ENCODE measurements around the gene PRPF38B.

The PRPF38B gene

DNA sequence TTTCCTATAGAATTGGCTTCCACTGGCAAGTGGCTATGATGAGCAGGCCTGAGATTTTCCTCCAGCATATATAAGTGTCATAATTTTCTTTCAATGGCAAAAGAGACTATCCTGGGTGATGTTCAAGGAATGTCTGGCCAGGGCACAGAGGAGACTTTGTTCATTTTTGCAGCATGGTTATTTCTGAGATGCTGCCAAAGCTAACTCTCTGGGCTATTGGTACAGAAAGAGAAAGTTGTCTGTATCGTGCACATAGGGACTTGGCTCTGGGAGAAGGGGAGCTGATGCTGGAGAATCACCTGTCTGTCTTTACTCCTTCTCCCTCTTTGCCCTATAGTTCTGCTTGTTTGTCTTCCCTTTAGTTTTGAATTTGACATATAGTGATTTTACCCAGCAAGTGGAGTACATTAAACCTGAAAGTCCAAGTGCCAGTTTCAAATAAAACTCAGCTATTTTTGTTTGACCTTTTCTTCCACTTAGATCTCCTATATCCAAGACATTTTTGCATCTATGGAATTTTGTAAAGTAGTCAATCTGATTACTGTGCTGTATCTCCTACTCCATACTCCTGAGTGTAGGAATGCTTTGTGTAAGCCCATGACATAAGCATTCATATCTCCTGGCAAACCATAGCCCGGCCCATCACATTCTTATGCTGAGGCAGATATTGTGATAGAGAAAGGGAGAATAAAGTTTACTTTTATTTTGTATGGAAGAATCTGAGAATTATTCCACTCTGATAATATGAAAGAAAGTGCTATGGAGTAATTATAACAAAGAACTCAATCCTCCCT is 24.5 kb downstream of the PRPF38B start:
- H3K4me3 ChIP-seq (ENCODE audit: low read length), result no peak overlapping the region
- no peak for DNase-seq
- H3F3A ChIP-seq (ENCODE audit: insufficient read depth, low read length), result no peaks in the 10 kb centered on the region
- no peaks in the 10 kb centered on the region for H3K27me3 ChIP-seq (replicated peaks; ENCODE audit: insufficient read depth, low read length)
- no peak overlapping the region for H3K4me2 ChIP-seq (ENCODE audit: low read depth, low read length)
- H3K36me3 ChIP-seq (replicated peaks; ENCODE audit: insufficient read depth, low read length), result no peaks in the 10 kb centered on the region
- H3K9me2 ChIP-seq (replicated peaks; ENCODE audit: insufficient read depth, low read length), result no peaks in the 10 kb centered on the region
- H3K9ac ChIP-seq (ENCODE audit: low read length), result no peak overlapping the region
- H3K4me1 ChIP-seq (ENCODE audit: low read length), result peaks cover 9% of the 10 kb centered on the region; the same call in 1 of the 2 replicates
- no peaks in the 10 kb centered on the region for H3K79me2 ChIP-seq (ENCODE audit: low read length)
- no peak overlapping the region for H2AFZ ChIP-seq (ENCODE audit: low read length)
- no peaks in the 10 kb centered on the region for H4K20me1 ChIP-seq (ENCODE audit: insufficient read depth, low read length)
- no peak for TF ChIP-seq EZH2phosphoT487 (IDR thresholded peaks at IDR 0.05; ENCODE audit: low read length)
- TF ChIP-seq, protein P1, sequence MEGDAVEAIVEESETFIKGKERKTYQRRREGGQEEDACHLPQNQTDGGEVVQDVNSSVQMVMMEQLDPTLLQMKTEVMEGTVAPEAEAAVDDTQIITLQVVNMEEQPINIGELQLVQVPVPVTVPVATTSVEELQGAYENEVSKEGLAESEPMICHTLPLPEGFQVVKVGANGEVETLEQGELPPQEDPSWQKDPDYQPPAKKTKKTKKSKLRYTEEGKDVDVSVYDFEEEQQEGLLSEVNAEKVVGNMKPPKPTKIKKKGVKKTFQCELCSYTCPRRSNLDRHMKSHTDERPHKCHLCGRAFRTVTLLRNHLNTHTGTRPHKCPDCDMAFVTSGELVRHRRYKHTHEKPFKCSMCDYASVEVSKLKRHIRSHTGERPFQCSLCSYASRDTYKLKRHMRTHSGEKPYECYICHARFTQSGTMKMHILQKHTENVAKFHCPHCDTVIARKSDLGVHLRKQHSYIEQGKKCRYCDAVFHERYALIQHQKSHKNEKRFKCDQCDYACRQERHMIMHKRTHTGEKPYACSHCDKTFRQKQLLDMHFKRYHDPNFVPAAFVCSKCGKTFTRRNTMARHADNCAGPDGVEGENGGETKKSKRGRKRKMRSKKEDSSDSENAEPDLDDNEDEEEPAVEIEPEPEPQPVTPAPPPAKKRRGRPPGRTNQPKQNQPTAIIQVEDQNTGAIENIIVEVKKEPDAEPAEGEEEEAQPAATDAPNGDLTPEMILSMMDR (IDR thresholded peaks at IDR 0.05; ENCODE audit: low read length), result no peak
- TF ChIP-seq EZH2 (optimal IDR thresholded peaks at IDR 0.05; ENCODE audit: low read depth, low read length), result no peak
- no peaks in the 10 kb centered on the region for H3K9me3 ChIP-seq (replicated peaks; ENCODE audit: insufficient read depth, low read length)
- no peak overlapping the region for H3K27ac ChIP-seq (ENCODE audit: low read length)

DNA sequence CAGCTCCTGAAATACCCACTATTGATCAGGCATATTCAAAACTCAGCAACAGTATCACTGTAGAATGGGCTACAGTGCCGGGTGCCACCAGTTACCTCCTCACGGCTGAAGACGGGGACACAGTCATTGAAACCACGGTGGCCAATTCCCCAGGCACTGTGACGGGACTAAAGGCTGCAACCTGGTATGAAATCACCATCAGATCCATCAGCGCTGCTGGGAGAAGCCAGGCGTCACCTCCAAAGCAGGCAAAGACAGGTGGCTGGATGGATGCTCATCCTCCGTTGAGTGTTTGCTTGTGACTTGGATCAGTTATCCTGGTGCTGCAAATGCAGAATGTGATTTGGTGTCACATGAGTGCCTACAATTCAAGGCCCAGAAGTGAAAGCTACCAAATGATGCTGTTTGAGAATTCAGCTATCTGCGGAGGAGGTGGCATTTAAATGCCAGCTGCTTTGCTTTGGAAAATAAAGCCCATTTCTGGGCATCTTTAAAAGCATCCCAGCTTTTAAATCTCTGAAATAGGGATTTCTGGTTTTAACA is 25.7 kb downstream of the PRPF38B start:
- Histone ChIP-seq H3K4me3 (ENCODE audit: low read length) (no peak overlapping the region), H3K79me2 (ENCODE audit: low read length) (no peaks in the 10 kb centered on the region), H3K27ac (ENCODE audit: low read length) (no peak overlapping the region), H3K9me3 (replicated peaks; ENCODE audit: insufficient read depth, low read length) (no peaks in the 10 kb centered on the region), H3F3A (ENCODE audit: insufficient read depth, low read length) (peaks cover 3% of the 10 kb centered on the region; the same call in 1 of the 2 replicates), H3K4me1 (ENCODE audit: low read length) (peaks cover 9% of the 10 kb centered on the region; the same call in 1 of the 2 replicates), H4K20me1 (ENCODE audit: insufficient read depth, low read length) (no peaks in the 10 kb centered on the region), H2AFZ (ENCODE audit: low read length) (no peak overlapping the region), H3K36me3 (replicated peaks; ENCODE audit: insufficient read depth, low read length) (no peaks in the 10 kb centered on the region), H3K27me3 (replicated peaks; ENCODE audit: insufficient read depth, low read length) (no peaks in the 10 kb centered on the region), H3K9me2 (replicated peaks; ENCODE audit: insufficient read depth, low read length) (no peaks in the 10 kb centered on the region), H3K4me2 (ENCODE audit: low read depth, low read length) (no peak overlapping the region), H3K9ac (ENCODE audit: low read length) (no peak overlapping the region)
- no peak for TF ChIP-seq EZH2phosphoT487 (IDR thresholded peaks at IDR 0.05; ENCODE audit: low read length)
- no peak for TF ChIP-seq EZH2 (optimal IDR thresholded peaks at IDR 0.05; ENCODE audit: low read depth, low read length)
- TF ChIP-seq, protein P1 (IDR thresholded peaks at IDR 0.05; ENCODE audit: low read length), result no peak
- no peak for DNase-seq

DNA sequence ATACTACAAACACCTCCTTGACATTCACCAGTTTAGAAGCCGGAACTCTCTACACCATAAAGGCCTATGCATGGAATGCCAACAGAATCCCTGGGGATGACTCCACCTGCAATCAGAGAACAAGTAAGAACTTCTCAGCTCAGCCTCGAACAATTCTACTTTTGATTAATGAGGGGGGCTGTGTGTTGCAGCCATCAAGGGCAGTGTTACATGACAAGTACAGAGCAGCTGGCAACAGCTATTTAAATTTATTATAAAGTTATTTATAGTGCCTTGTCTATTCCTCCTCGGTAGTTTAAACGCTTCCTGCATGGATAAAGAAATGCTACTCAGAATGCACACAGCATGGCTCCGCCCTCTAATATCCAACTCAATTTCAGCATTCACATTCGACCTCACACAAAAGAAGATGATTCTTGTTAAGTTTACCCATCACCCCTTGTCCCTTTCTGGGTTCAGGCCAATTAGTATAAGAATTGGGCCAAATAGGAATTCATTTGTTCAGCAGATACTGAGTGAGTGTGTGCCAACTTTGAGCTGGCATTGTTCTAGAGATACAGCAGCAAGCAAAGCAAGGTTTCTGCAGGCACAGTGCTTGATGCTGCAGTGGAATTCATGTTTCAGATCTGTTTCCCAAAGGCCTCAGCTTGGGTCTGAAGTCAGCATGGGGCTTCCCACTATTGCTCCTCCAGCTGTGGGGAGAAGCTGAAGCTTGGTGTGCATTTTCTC is 27.0 kb downstream of the PRPF38B start:
- Histone ChIP-seq H3K36me3 (replicated peaks; ENCODE audit: insufficient read depth, low read length) (no peaks in the 10 kb centered on the region), H3K27me3 (replicated peaks; ENCODE audit: insufficient read depth, low read length) (no peaks in the 10 kb centered on the region), H2AFZ (ENCODE audit: low read length) (no peak overlapping the region), H3F3A (ENCODE audit: insufficient read depth, low read length) (peaks cover 3% of the 10 kb centered on the region; the same call in 1 of the 2 replicates), H3K4me3 (ENCODE audit: low read length) (no peak overlapping the region), H3K79me2 (ENCODE audit: low read length) (no peaks in the 10 kb centered on the region), H3K9ac (ENCODE audit: low read length) (no peak overlapping the region), H4K20me1 (ENCODE audit: insufficient read depth, low read length) (no peaks in the 10 kb centered on the region), H3K9me2 (replicated peaks; ENCODE audit: insufficient read depth, low read length) (no peaks in the 10 kb centered on the region), H3K27ac (ENCODE audit: low read length) (no peak overlapping the region), H3K4me2 (ENCODE audit: low read depth, low read length) (no peak overlapping the region), H3K9me3 (replicated peaks; ENCODE audit: insufficient read depth, low read length) (no peaks in the 10 kb centered on the region), H3K4me1 (ENCODE audit: low read length) (peaks cover 9% of the 10 kb centered on the region; the same call in 1 of the 2 replicates)
- DNase-seq, result no peak
- no peak for TF ChIP-seq EZH2 (optimal IDR thresholded peaks at IDR 0.05; ENCODE audit: low read depth, low read length)
- TF ChIP-seq, protein P1 (IDR thresholded peaks at IDR 0.05; ENCODE audit: low read length), result no peak
- no peak for TF ChIP-seq EZH2phosphoT487 (IDR thresholded peaks at IDR 0.05; ENCODE audit: low read length)

Measured in MM.1S (cell line).